ENCODE results near the gene ROMO1.

- TF ChIP-seq, protein P1, sequence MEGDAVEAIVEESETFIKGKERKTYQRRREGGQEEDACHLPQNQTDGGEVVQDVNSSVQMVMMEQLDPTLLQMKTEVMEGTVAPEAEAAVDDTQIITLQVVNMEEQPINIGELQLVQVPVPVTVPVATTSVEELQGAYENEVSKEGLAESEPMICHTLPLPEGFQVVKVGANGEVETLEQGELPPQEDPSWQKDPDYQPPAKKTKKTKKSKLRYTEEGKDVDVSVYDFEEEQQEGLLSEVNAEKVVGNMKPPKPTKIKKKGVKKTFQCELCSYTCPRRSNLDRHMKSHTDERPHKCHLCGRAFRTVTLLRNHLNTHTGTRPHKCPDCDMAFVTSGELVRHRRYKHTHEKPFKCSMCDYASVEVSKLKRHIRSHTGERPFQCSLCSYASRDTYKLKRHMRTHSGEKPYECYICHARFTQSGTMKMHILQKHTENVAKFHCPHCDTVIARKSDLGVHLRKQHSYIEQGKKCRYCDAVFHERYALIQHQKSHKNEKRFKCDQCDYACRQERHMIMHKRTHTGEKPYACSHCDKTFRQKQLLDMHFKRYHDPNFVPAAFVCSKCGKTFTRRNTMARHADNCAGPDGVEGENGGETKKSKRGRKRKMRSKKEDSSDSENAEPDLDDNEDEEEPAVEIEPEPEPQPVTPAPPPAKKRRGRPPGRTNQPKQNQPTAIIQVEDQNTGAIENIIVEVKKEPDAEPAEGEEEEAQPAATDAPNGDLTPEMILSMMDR (IDR thresholded peaks at IDR 0.05) = no peak
- no peak for TF ChIP-seq POLR2A (IDR thresholded peaks at IDR 0.05)
Measured at GRCh38 chr20:35702051-35702823, 3.0 kb downstream of the ROMO1 start.

Measured in adrenal gland (tissue), 5 donors.